H1 (cell line): ENCODE measurements around the gene ME3. TPM values are rescaled to one million over a fixed set of nuclear protein-coding genes. Genes with fewer than 3 reads are reported as not detected.

ENCODE experiments used
- CTCF ChIA-PET: fragments of 300-600 bp; sonication (Branson Sonifier 250); formaldehyde crosslinking; loops from one replicate; lab custom pipeline; 2021; ENCODE audit not compliant: partially characterized antibody; lab: Charles Lee
- POLR2A ChIA-PET: fragments of 300-600 bp; sonication (Branson Sonifier 250); formaldehyde crosslinking; loops from one replicate; lab custom pipeline; 2021; ENCODE audit warnings: inconsistent platforms; ENCODE audit not compliant: partially characterized antibody; lab: Charles Lee
- DNase-seq, 2 experiments: peaks; one replicate each; pipeline versions ENCODE4 v3.0.0 to v3.0.0-alpha.2; 2010 to 2022; ENCODE audit warnings: low spot score in 2 of 2, low read depth in 1 of 2, mixed read lengths in 1 of 2
- FAIRE-seq: peaks from 2 replicates; lab custom pipeline; 2011; peaks lifted over from hg19 to GRCh38; lab: Jason Lieb, UNC
- H2AFZ ChIP-seq: 2 replicates; pipeline ENCODE4 v1.8.1; 2012; ENCODE audit warnings: low read length, inconsistent platforms
- H2AK5ac ChIP-seq: 2 replicates; pipeline ENCODE4 v1.6.1; 2013; ENCODE audit warnings: low read depth, low read length
- H2BK120ac ChIP-seq: replicated peaks from 2 replicates; pipeline ENCODE3; 2013; ENCODE audit warnings: low read depth, low read length, inconsistent platforms
- H2BK12ac ChIP-seq: 2 replicates; pipeline ENCODE4 v1.6.1; 2013; ENCODE audit warnings: low read depth, low read length
- H2BK15ac ChIP-seq: 2 replicates; pipeline ENCODE4 v1.6.1; 2013; ENCODE audit warnings: low read length
- H2BK20ac ChIP-seq: 2 replicates; pipeline ENCODE4 v1.6.1; 2013; ENCODE audit warnings: low read length
- H2BK5ac ChIP-seq: 2 replicates; pipeline ENCODE4 v1.6.1; 2013; ENCODE audit warnings: low read depth, low read length
- H3K14ac ChIP-seq: 2 replicates; pipeline ENCODE4 v1.6.1; 2013; ENCODE audit warnings: inconsistent platforms; ENCODE audit not compliant: insufficient read length
- H3K18ac ChIP-seq: 2 replicates; pipeline ENCODE4 v1.6.1; 2013; ENCODE audit warnings: low read length; ENCODE audit errors: extremely low read depth
- H3K23ac ChIP-seq: 2 replicates; pipeline ENCODE4 v1.6.1; 2013; ENCODE audit warnings: inconsistent platforms; ENCODE audit not compliant: insufficient read length
- H3K23me2 ChIP-seq: 2 replicates; pipeline ENCODE4 v1.6.1; 2013; ENCODE audit warnings: low read depth, low read length
- H3K27ac ChIP-seq: 2 replicates; pipeline ENCODE4 v1.6.1; 2011; ENCODE audit warnings: low read depth, low read length, inconsistent platforms
- H3K27me3 ChIP-seq, 4 experiments: replicated peaks in 1 of 4; 1 replicate in 1 of 4; 2 replicates in 3 of 4; pipeline versions ENCODE4 v1.6.1 to v1.8.1; 2011 to 2013; ENCODE audit warnings: low read length in 3 of 4, mild to moderate bottlenecking in 3 of 4, inconsistent platforms in 2 of 4, mixed read lengths in 2 of 4, moderate library complexity in 1 of 4; ENCODE audit not compliant: control insufficient read depth in 3 of 4, insufficient read depth in 3 of 4; ENCODE audit errors: extremely low read depth in 1 of 4
- H3K36me3 ChIP-seq, 4 experiments: 2 replicates each; pipeline versions ENCODE4 v1.6.1 to v1.8.1; 2011 to 2013; ENCODE audit warnings: mild to moderate bottlenecking in 4 of 4, low read length in 3 of 4, moderate library complexity in 2 of 4, control low read depth in 1 of 4, inconsistent platforms in 1 of 4; ENCODE audit not compliant: insufficient read depth in 4 of 4, control insufficient read depth in 2 of 4
- H3K4ac ChIP-seq: replicated peaks from 2 replicates; pipeline ENCODE3; 2013; ENCODE audit warnings: low read length, low read depth, mixed read lengths, inconsistent platforms; ENCODE audit not compliant: insufficient read length
- H3K4me1 ChIP-seq, 4 experiments: replicated peaks in 1 of 4; 1 replicate in 1 of 4; 2 replicates in 3 of 4; pipeline versions ENCODE4 v1.6.1 to v1.8.1; 2011 to 2013; ENCODE audit warnings: low read length in 3 of 4, inconsistent platforms in 2 of 4, mixed read lengths in 1 of 4; ENCODE audit not compliant: insufficient read depth in 4 of 4, control insufficient read depth in 3 of 4
- H3K4me2 ChIP-seq, 2 experiments: 2 replicates each; pipeline versions ENCODE4 v1.6.1 to v1.8.1; 2011 to 2013; ENCODE audit warnings: low read depth in 2 of 2, low read length in 2 of 2, control low read depth in 1 of 2, inconsistent platforms in 1 of 2, mild to moderate bottlenecking in 1 of 2; ENCODE audit not compliant: insufficient read depth in 1 of 2
- H3K4me3 ChIP-seq, 4 experiments: fragments of 200-600, 300-600 bp in 1 of 4; sonication (generic), shearing (Covaris generic), sonication (Bioruptor Twin) in 1 of 4; 2 replicates each; pipeline versions ENCODE4 v1.5.1 to v1.8.1; 2011 to 2016; ENCODE audit warnings: low read length in 4 of 4, low read depth in 3 of 4, control low read depth in 2 of 4, inconsistent platforms in 2 of 4, mild to moderate bottlenecking in 2 of 4, mixed read lengths in 1 of 4, moderate library complexity in 1 of 4; ENCODE audit not compliant: insufficient read depth in 2 of 4; ENCODE audit errors: extremely low read depth in 1 of 4
- H3K56ac ChIP-seq: replicated peaks from 2 replicates; pipeline ENCODE3; 2013; ENCODE audit warnings: low read depth, mild to moderate bottlenecking, mixed read lengths, low read length, inconsistent platforms; ENCODE audit not compliant: insufficient read length
- H3K79me1 ChIP-seq: 2 replicates; pipeline ENCODE4 v1.6.1; 2013; ENCODE audit warnings: low read depth, low read length, control low read depth
- H3K79me2 ChIP-seq, 2 experiments: 2 replicates each; pipeline versions ENCODE4 v1.6.1 to v1.8.1; 2012 to 2013; ENCODE audit warnings: low read length in 2 of 2, mild to moderate bottlenecking in 2 of 2, inconsistent platforms in 1 of 2; ENCODE audit not compliant: insufficient read depth in 2 of 2, control insufficient read depth in 1 of 2
- H3K9ac ChIP-seq, 4 experiments: replicated peaks in 1 of 4; 1 replicate in 1 of 4; 2 replicates in 3 of 4; pipeline versions ENCODE4 v1.6.1 to v1.8.1; 2011 to 2013; ENCODE audit warnings: low read depth in 3 of 4, low read length in 3 of 4, control low read depth in 2 of 4, mild to moderate bottlenecking in 2 of 4, moderate library complexity in 2 of 4, inconsistent platforms in 1 of 4; ENCODE audit errors: extremely low read depth in 1 of 4
- H3K9me3 ChIP-seq, 2 experiments: 2 replicates each; pipeline versions ENCODE4 v1.6.1 to v1.8.1; 2012 to 2013; ENCODE audit warnings: mild to moderate bottlenecking in 2 of 2, moderate library complexity in 2 of 2, control low read depth in 1 of 2, inconsistent platforms in 1 of 2, low read depth in 1 of 2, low read length in 1 of 2, mixed read lengths in 1 of 2; ENCODE audit not compliant: insufficient read depth in 2 of 2
- H4K20me1 ChIP-seq, 2 experiments: replicated peaks in 1 of 2; 2 replicates each; pipeline versions ENCODE3 to v1.8.1; 2011 to 2013; ENCODE audit warnings: inconsistent platforms in 2 of 2, low read length in 2 of 2, mild to moderate bottlenecking in 1 of 2; ENCODE audit not compliant: insufficient read depth in 2 of 2, control insufficient read depth in 1 of 2
- H4K5ac ChIP-seq: 2 replicates; pipeline ENCODE4 v1.6.1; 2013; ENCODE audit warnings: low read length, low read depth, mixed read lengths, inconsistent platforms; ENCODE audit not compliant: insufficient read length
- H4K8ac ChIP-seq: 2 replicates; pipeline ENCODE4 v1.8.0; 2013; ENCODE audit warnings: mild to moderate bottlenecking, moderate library complexity, low read length, inconsistent platforms; ENCODE audit not compliant: insufficient read depth; ENCODE audit errors: extremely low read depth
- H4K91ac ChIP-seq: replicated peaks from 2 replicates; pipeline ENCODE3; 2013; ENCODE audit warnings: low read length, mixed read lengths, inconsistent platforms; ENCODE audit not compliant: insufficient read length
- BACH1 ChIP-seq: IDR thresholded peaks from 2 replicates; pipeline ENCODE4 v1.6.1; 2012; ENCODE audit warnings: low read length, improper control_type of control experiment
- CTCF ChIP-seq, 3 experiments: IDR thresholded peaks; 1 replicate in 2 of 3; 2 replicates in 1 of 3; pipeline versions ENCODE4 v1.5.1 to v1.6.1; 2011; ENCODE audit warnings: low read length in 3 of 3, mild to moderate bottlenecking in 3 of 3, inconsistent platforms in 2 of 3, low read depth in 1 of 3, moderate library complexity in 1 of 3; ENCODE audit not compliant: insufficient read depth in 1 of 3; ENCODE audit errors: control extremely low read depth in 1 of 3
- EGR1 ChIP-seq: IDR thresholded peaks from 2 replicates; pipeline ENCODE4 v1.6.1; 2011; ENCODE audit warnings: low read depth, low read length, borderline replicate concordance
- WGBS, 2 experiments: shearing (Covaris generic) in 1 of 2; methylation state at CpG; one replicate each; pipeline versions ENCODE4 v1.1.6 to v1.1.7; 2013 to 2015; ENCODE audit warnings: low lambda C conversion rate in 2 of 2, mixed read lengths in 2 of 2, inconsistent platforms in 1 of 2, low coverage in 1 of 2, missing lambda C conversion rate in 1 of 2; ENCODE audit not compliant: insufficient replicate concordance in 2 of 2, insufficient coverage in 1 of 2, insufficient read length in 1 of 2; ENCODE audit errors: extremely low coverage in 1 of 2, missing lambda C conversion rate in 1 of 2; 5-methylcytosine and 5-hydroxymethylcytosine counted together
- polyA plus RNA-seq, 7 experiments: library from polyadenylated mRNA; depleted of rRNA in 3 of 7; stranded (reverse) in 5 of 7; unstranded in 2 of 7; fragments of >200 nt in 5 of 7; fragments of 200-250 nt in 2 of 7; gene quantifications; 1 replicate in 5 of 7; 2 replicates in 1 of 7; 4 replicates in 1 of 7; pipeline versions ENCODE4 v1.2.1 to v1.2.3, GENCODE V29; 2011 to 2013; ENCODE audit warnings: missing spikeins in 2 of 7, mixed read lengths in 2 of 7
- total RNA-seq: library from RNA; stranded (reverse); fragmentation: NEBNext Ultra II Directional; extraction: Animal tissue kit (Norgen Biotek cat#: 25700); gene quantifications from 2 replicates; pipeline ENCODE4 v1.2.1, GENCODE V29; 2021

The ME3 gene
- total and polyA plus RNA-seq, 2 of the 8 experiments (the other 6 are each of a cell fraction or from before 2014, with no cell fraction given): 1.5 to 2.8 TPM

GRCh38 chr11:86511086-86511551 lies 161.3 kb downstream of the ME3 start:
- 89% methylated on average over 3 of the region's 3 CpGs; no CpG with 5 or more reads in 1 of the 2 experiments for WGBS, 2 experiments
- Histone ChIP-seq H3K4ac (no peak overlapping the region), H2AFZ (no peak overlapping the region), H2BK120ac (no peak overlapping the region), H3K4me1 (peaks cover 0 to 4% (median 0%) of the 10 kb centered on the region in 4 experiments; a peak in 1 of 7 replicates), H3K4me2 (no peak overlapping the region), H3K4me3 (no peak overlapping the region), H3K23ac (no peak overlapping the region), H4K5ac (no peak overlapping the region), H2BK20ac (no peak overlapping the region), H3K18ac (no peak overlapping the region), H3K27ac (no peak overlapping the region), H2BK5ac (no peak overlapping the region), H4K8ac (no peak overlapping the region), H3K9ac (no peak overlapping the region), H4K20me1 (no peaks in the 10 kb centered on the region), H3K23me2 (no peaks in the 10 kb centered on the region; the same call in 1 of the 2 replicates), H3K79me2 (no peaks in the 10 kb centered on the region), H2BK15ac (no peak overlapping the region), H3K14ac (no peak overlapping the region), H2BK12ac (no peak overlapping the region), H3K9me3 (peaks cover 11% of the 10 kb centered on the region in 2 experiments), H3K56ac (no peak overlapping the region), H3K79me1 (no peaks in the 10 kb centered on the region), H3K36me3 (no peaks in the 10 kb centered on the region), H4K91ac (no peak overlapping the region), H3K27me3 (no peaks in the 10 kb centered on the region), H2AK5ac (no peak overlapping the region)
- FAIRE-seq (no peak), DNase-seq (no peak)
- POLR2A ChIA-PET: no interaction called here
- CTCF ChIA-PET: no interaction called here
- TF ChIP-seq BACH1: no peak
- no peak for TF ChIP-seq CTCF (IDR thresholded peaks at IDR 0.05; ENCODE audit: control extremely low read depth in 1 of 3, insufficient read depth in 1 of 3, low read depth in 1 of 3, low read length in 3 of 3)
- no peak for TF ChIP-seq EGR1
